ENCODE results near the gene ADAP2. TPM values are rescaled to one million over a fixed set of nuclear protein-coding genes. Genes with fewer than 3 reads are reported as not detected.
"Not testable (repeated sequence)": the region's sequence is repeated elsewhere in the genome, so short reads cannot be mapped to it uniquely, and the experiment has no call there.

The ADAP2 gene
- total RNA-seq, 4 donors from 2014 or later = 1.6 to 32.2 (median 13.6) TPM

GRCh38 chr17:30958187-30958586 lies 36.4 kb downstream of the ADAP2 start:
- peaks cover 0 to 4% (median 1%) of the 10 kb centered on the region in 4 donors for H3K4me1 ChIP-seq
- H3K36me3 ChIP-seq = no peaks in the 10 kb centered on the region
- no peaks in the 10 kb centered on the region for H3K9me3 ChIP-seq
- no peaks in the 10 kb centered on the region for H3K27me3 ChIP-seq
- peak overlapping the region in 1 of 4 donors; percentile 65 for H3K27ac ChIP-seq
- TF ChIP-seq POLR2A (IDR thresholded peaks at IDR 0.05) = no peak
- no peak for TF ChIP-seq CTCF (IDR thresholded peaks at IDR 0.05)
- H3K4me3 ChIP-seq = no peak overlapping the region
- peak in 2 of 3 donors; percentile 60 to 63 for DNase-seq

- peak overlapping the region in 2 of 4 donors; percentile 6 to 28 for H3K27ac ChIP-seq
- DNase-seq = peak in 2 of 3 donors; percentile 62 to 64
- no peaks in the 10 kb centered on the region for H3K36me3 ChIP-seq
- no peak for TF ChIP-seq CTCF (IDR thresholded peaks at IDR 0.05)
- H3K4me1 ChIP-seq = peaks cover 0 to 4% (median 1%) of the 10 kb centered on the region in 4 donors
- H3K27me3 ChIP-seq = no peaks in the 10 kb centered on the region
- no peaks in the 10 kb centered on the region for H3K9me3 ChIP-seq
- H3K4me3 ChIP-seq = no peak overlapping the region
Measured at GRCh38 chr17:30961209-30962188, 39.8 kb downstream of the ADAP2 start.

DNA sequence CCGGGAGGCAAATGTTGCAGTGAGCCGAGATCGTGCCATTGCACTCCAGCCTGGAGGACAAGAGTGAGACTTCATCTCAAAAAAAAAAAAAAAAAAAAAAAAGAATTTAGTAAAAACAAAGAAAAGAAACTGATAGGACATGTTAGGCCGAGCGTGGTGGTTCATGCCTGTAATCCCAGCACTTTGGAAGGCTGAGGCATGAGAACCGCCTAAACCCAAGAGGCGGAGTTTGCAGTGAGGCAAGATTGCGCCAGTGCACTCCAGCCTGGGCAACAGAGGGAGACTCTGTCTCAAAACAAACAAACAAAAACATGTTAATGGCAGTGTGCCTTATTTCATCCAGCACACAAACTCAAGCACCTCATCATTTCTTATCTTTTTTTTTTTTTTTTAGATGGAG lies 42.6 kb downstream of the ADAP2 start:
- DNase-seq = peak in 1 of 3 donors; percentile 36
- H3K4me3 ChIP-seq = not testable (repeated sequence)

DNA sequence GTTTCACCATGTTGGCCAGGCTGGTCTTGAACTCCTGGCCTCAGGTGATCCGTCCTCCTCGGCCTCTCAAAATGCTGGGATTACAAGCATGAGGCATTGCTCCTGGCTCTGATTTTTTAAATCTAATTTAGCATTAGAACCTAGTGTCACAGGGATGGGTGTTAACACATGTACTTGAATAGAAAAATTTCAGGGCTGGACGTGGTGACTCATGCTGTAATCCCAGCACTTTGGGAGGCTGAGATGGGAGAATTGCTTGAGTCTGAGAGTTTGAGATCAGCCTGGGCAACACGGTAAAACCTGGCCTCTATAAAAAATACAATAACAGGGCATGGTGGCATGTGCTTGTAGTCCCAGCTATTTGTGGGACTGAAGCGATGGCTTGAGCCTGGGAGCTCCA lies 43.1 kb downstream of the ADAP2 start:
- no peak overlapping the region for H3K27ac ChIP-seq
- no peaks in the 10 kb centered on the region for H3K36me3 ChIP-seq
- peaks cover 0 to 3% (median 0%) of the 10 kb centered on the region in 4 donors for H3K4me1 ChIP-seq
- no peaks in the 10 kb centered on the region for H3K27me3 ChIP-seq
- H3K4me3 ChIP-seq = no peak overlapping the region
- DNase-seq = peak in 1 of 3 donors; percentile 4
- no peaks in the 10 kb centered on the region for H3K9me3 ChIP-seq
- TF ChIP-seq CTCF (IDR thresholded peaks at IDR 0.05) (no peak), POLR2A (IDR thresholded peaks at IDR 0.05) (no peak)

More for the DNA sequence above, 42.6 kb downstream of the ADAP2 start:
- H3K4me1 ChIP-seq, H3K27me3 ChIP-seq, H3K36me3 ChIP-seq, H3K9me3 ChIP-seq, H3K27ac ChIP-seq: not testable (repeated sequence)

- H3K27me3 ChIP-seq = no peaks in the 10 kb centered on the region
Measured at GRCh38 chr17:30965686-30966085, 43.9 kb downstream of the ADAP2 start.

DNA sequence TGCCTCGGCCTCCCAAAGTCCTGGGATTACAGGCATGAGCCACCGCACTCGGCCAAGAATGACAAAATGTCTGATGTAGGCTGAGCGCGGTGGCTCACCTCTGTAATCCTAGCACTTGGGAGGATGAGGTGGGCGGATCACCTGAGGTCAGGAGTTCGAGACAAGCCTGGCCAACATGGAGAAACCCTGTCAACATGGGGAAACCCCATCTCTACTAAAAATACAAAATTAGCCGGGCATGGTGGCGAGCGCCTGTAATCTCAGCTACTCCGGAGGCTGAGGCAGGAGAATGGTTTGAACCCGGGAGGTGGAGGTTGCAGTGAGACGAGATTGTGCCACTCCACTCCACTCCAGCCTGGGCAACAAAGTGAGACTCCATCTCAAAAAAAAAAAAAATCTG lies 46.2 kb downstream of the ADAP2 start:
- H3K4me3 ChIP-seq, H3K9me3 ChIP-seq, H3K4me1 ChIP-seq, H3K36me3 ChIP-seq, H3K27me3 ChIP-seq: not testable (repeated sequence)
- peak in 1 of 3 donors; percentile 44 for DNase-seq
- H3K27ac ChIP-seq = peak overlapping the region in 1 of 4 donors; percentile 68

More at GRCh38 chr17:30965686-30966085, 43.9 kb downstream of the ADAP2 start:
- Histone ChIP-seq H3K9me3 (no peaks in the 10 kb centered on the region), H3K4me3 (no peak overlapping the region), H3K36me3 (no peaks in the 10 kb centered on the region), H3K4me1 (peaks cover 0 to 4% (median 1%) of the 10 kb centered on the region in 4 donors), H3K27ac (no peak overlapping the region)
- DNase-seq = peak in 1 of 3 donors; percentile 15
- TF ChIP-seq POLR2A (IDR thresholded peaks at IDR 0.05) (no peak), CTCF (IDR thresholded peaks at IDR 0.05) (no peak)

All from Peyer's patch (tissue), 4 donors.